ENCODE results near the gene ADK. TPM values are rescaled to one million over a fixed set of nuclear protein-coding genes. Genes with fewer than 3 reads are reported as not detected.

ADK gene
- total and polyA plus RNA-seq, 8 donors, result 44.8 to 68.6 (median 57.5) TPM

DNA sequence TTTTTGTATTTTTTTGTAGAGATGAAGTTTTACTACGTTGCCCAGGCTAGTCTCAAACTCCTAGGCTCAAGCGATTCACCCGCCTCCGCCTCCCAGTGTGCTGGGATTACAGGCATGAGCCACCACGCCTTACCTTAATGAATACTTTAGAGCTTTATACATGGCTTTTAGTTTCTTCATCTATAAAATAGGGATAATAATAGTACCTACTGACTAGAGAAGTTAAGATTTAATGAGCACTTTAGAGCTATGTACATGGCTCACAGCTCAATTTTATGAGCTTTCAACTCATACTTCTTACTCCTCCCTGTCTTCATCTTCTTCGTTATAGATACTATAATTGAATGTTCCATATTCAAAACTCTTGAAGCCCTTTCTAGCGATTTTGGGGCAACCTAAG is 445.7 kb downstream of the ADK start:
- Histone ChIP-seq H3K4me3 (no peak overlapping the region), H3K9me3 (no peaks in the 10 kb centered on the region), H3K27ac (no peak overlapping the region), H3K36me3 (no peaks in the 10 kb centered on the region), H3K27me3 (no peaks in the 10 kb centered on the region), H3K4me1 (peaks cover 0 to 6% of the 10 kb centered on the region in 2 donors)
- DNase-seq (no peak), ATAC-seq (no peak)
- intact Hi-C loops (cut with DNase I), result no loop called here
- TF ChIP-seq, protein P1, sequence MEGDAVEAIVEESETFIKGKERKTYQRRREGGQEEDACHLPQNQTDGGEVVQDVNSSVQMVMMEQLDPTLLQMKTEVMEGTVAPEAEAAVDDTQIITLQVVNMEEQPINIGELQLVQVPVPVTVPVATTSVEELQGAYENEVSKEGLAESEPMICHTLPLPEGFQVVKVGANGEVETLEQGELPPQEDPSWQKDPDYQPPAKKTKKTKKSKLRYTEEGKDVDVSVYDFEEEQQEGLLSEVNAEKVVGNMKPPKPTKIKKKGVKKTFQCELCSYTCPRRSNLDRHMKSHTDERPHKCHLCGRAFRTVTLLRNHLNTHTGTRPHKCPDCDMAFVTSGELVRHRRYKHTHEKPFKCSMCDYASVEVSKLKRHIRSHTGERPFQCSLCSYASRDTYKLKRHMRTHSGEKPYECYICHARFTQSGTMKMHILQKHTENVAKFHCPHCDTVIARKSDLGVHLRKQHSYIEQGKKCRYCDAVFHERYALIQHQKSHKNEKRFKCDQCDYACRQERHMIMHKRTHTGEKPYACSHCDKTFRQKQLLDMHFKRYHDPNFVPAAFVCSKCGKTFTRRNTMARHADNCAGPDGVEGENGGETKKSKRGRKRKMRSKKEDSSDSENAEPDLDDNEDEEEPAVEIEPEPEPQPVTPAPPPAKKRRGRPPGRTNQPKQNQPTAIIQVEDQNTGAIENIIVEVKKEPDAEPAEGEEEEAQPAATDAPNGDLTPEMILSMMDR (IDR thresholded peaks at IDR 0.05), result no peak

DNA sequence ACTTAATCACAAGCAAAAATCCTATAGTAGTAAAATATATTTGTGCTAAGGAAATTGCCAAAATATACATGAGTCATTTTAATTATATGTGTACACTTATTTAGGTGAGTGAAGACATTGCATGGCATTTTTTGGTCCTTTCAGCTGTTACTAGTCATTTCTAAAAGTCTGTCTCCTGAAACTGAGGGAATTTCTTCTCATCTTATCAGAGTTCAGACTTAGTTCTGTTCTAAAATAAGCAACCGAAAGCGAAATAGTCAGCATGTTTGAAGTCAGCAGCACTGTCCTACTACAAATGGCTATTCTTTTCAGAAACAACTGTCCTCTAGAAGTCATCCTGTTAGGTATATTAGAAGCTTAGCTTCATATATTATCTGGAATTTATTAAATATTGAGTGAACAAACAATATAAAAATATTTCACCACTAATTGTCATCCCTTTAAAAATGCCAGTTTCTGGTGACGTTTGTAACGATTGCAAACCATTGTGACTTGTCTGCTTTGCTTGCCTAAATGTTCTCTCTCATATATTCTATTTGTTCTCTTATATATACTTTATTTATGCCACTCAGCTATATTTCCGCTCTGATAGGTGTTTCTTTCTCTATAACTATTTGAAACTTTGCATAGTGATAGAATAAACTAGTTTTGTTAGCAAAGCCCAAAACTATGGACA is 448.0 kb downstream of the ADK start:
- H3K4me1 ChIP-seq, result no peaks in the 10 kb centered on the region
- peak; percentile 41 for ATAC-seq
- H3K27ac ChIP-seq, result peak overlapping the region in 1 of 2 donors; percentile 37
- H3K27me3 ChIP-seq, result no peaks in the 10 kb centered on the region
- no peaks in the 10 kb centered on the region for H3K9me3 ChIP-seq
- peak in 1 of 4 donors; percentile 73 for DNase-seq
- no peaks in the 10 kb centered on the region for H3K36me3 ChIP-seq
- no peak overlapping the region for H3K4me3 ChIP-seq
- TF ChIP-seq, protein P1 (IDR thresholded peaks at IDR 0.05), result no peak
- intact Hi-C loops (cut with DNase I), result no loop called here

DNA sequence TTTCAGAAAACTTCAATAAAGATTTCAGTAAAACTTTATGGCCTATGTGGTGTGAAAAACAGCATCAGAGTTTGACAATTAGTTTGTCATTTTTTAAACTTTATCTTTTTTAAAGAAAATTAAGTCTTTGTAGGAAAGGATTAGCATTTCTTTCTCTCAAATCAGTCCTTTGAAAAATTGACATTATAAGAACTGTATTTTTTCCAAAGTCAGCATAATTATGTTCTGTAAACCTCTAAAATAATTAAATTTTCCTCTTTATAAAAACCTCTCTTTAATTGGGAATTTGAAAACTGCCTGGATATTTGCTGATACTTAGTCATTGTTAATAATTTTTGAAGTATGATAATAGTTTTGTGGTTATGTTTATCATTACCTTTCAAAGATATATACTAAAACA is 448.7 kb downstream of the ADK start:
- TF ChIP-seq, protein P1 (IDR thresholded peaks at IDR 0.05), result no peak
- H3K4me3 ChIP-seq, result no peak overlapping the region
- H3K36me3 ChIP-seq, result no peaks in the 10 kb centered on the region
- no peak for ATAC-seq
- DNase-seq, result no peak
- no peaks in the 10 kb centered on the region for H3K9me3 ChIP-seq
- intact Hi-C loops (cut with DNase I), result no loop called here
- H3K27me3 ChIP-seq, result no peaks in the 10 kb centered on the region
- H3K4me1 ChIP-seq, result no peaks in the 10 kb centered on the region
- peak overlapping the region in 1 of 2 donors; percentile 37 for H3K27ac ChIP-seq

DNA sequence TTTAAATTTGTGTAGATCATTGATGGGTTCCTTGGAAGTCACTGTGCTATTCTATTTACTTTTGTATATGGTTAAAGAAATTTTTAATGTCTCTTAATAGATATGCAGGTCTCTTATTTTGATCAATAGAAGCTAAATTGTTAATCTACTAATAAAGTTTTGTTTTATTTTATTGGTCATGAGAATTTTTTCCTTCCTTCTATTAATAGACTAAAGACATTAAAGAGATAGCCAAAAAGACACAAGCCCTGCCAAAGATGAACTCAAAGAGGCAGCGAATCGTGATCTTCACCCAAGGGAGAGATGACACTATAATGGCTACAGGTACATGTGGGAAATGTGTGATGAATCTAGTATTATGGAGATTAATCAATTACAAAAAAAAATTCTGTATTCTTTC is 449.1 kb downstream of the ADK start:
- Histone ChIP-seq H3K9me3 (no peaks in the 10 kb centered on the region), H3K4me3 (no peak overlapping the region), H3K4me1 (no peaks in the 10 kb centered on the region), H3K36me3 (no peaks in the 10 kb centered on the region), H3K27ac (no peak overlapping the region), H3K27me3 (no peaks in the 10 kb centered on the region)
- DNase-seq (no peak), ATAC-seq (no peak)
- TF ChIP-seq, protein P1 (IDR thresholded peaks at IDR 0.05), result no peak
- intact Hi-C loops (cut with DNase I), result no loop called here

DNA sequence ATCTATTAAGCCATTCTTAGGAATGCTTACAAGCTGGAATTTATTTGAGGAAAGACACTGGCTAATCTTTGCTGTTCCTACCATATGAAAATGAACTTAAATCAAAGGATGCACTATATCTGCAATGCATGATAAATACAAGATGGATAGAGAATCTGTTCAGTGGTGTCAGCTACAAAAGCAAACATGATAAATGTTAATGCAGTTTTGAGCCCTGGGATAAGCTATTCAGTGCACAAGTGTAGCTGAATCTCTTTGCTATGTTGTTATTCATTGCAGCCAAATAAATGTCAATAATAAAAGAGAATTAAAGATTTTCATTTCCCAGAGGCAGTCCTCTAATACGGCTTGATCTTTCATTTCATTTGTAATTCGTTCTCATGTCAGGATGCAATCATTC is 451.6 kb downstream of the ADK start:
- Histone ChIP-seq H3K27ac (no peak overlapping the region), H3K4me1 (no peaks in the 10 kb centered on the region), H3K36me3 (no peaks in the 10 kb centered on the region), H3K9me3 (no peaks in the 10 kb centered on the region), H3K4me3 (no peak overlapping the region), H3K27me3 (no peaks in the 10 kb centered on the region)
- DNase-seq (no peak), ATAC-seq (no peak)
- TF ChIP-seq, protein P1 (IDR thresholded peaks at IDR 0.05), result no peak
- intact Hi-C loops (cut with DNase I), result no loop called here
